K562 (cell line): ENCODE data around the gene TFEB. TPM values are rescaled to one million over a fixed set of nuclear protein-coding genes. Genes with fewer than 3 reads are reported as not detected.

Experiments used
- ATAC-seq: fragments of 200-7000 bp; cut with Tn5 transposase; 3 replicates; pipeline ENCODE4 v1.9.1; 2020; ENCODE audit warnings: moderate library complexity
- BruUV-seq: library from RNA; stranded (reverse); fragments of 400-500 nt; replicated peaks from 2 replicates; lab custom pipeline; 2021; lab: Mats Ljungman, UMichigan
- CTCF ChIA-PET: fragments of 300-600 bp; formaldehyde crosslinking; extraction: SDS; loops from one replicate; lab custom pipeline; 2021; ENCODE audit warnings: low intra/inter-chr PET ratio; lab: Yijun Ruan, JAX
- POLR2A ChIA-PET: fragments of 300-600, 350-650 bp; sonication (Branson Sonifier 250); formaldehyde crosslinking; extraction: SDS; loops from one replicate; lab custom pipeline; 2021; ENCODE audit warnings: antibody characterized with exemption, inconsistent platforms; lab: Yijun Ruan, JAX
- DNase-seq, 4 experiments: peaks; one replicate each; pipeline versions ENCODE4 v3.0.0 to v3.0.0-alpha.2; 2011 to 2018; ENCODE audit warnings: low spot score in 3 of 4, mixed read lengths in 3 of 4; ENCODE audit errors: extremely low read depth in 1 of 4
- FAIRE-seq: peaks from 2 replicates; lab custom pipeline; 2011; peaks lifted over from hg19 to GRCh38; lab: Jason Lieb, UNC
- H2AFZ ChIP-seq: 2 replicates; pipeline ENCODE4 v1.6.0; 2011; ENCODE audit warnings: low read depth, low read length, control low read depth, inconsistent platforms
- H3K27ac ChIP-seq: fragments of 200-600 bp; 3 replicates; pipeline ENCODE4 v1.8.0; 2011; ENCODE audit warnings: low read depth, mild to moderate bottlenecking, control low read depth, inconsistent platforms, low read length, moderate library complexity, mixed read lengths; ENCODE audit errors: extremely low read depth
- H3K27me3 ChIP-seq, 2 experiments: fragments of 300-600 bp in 1 of 2; 2 replicates in 1 of 2; 3 replicates in 1 of 2; pipeline versions ENCODE4 v1.6.0 to v1.8.0; 2011; ENCODE audit warnings: inconsistent platforms in 2 of 2, low read length in 2 of 2, mild to moderate bottlenecking in 1 of 2, mixed read lengths in 1 of 2, moderate library complexity in 1 of 2; ENCODE audit not compliant: control insufficient read depth in 2 of 2, insufficient read depth in 2 of 2
- H3K36me3 ChIP-seq: fragments of 300-600 bp; 3 replicates; pipeline ENCODE4 v1.8.0; 2011; ENCODE audit warnings: mild to moderate bottlenecking, low read length, inconsistent platforms; ENCODE audit not compliant: control insufficient read depth, insufficient read depth
- H3K4me1 ChIP-seq, 2 experiments: fragments of 200-600 bp in 1 of 2; replicated peaks in 1 of 2; 2 replicates in 1 of 2; 3 replicates in 1 of 2; pipeline versions ENCODE4 v1.5.1 to v1.8.0; 2011; ENCODE audit warnings: inconsistent platforms in 2 of 2, low read length in 2 of 2, mild to moderate bottlenecking in 1 of 2, mixed read lengths in 1 of 2, moderate library complexity in 1 of 2; ENCODE audit not compliant: control insufficient read depth in 2 of 2, insufficient read depth in 2 of 2
- H3K4me2 ChIP-seq: 2 replicates; pipeline ENCODE4 v1.6.1; 2011; ENCODE audit warnings: low read length, control low read depth, inconsistent platforms, mixed read lengths; ENCODE audit not compliant: insufficient read depth
- H3K4me3 ChIP-seq: fragments of 200-600 bp; sonication (generic), shearing (Covaris generic); 2 replicates; pipeline ENCODE4 v1.5.1; 2016; ENCODE audit warnings: control low read depth, inconsistent platforms
- H3K79me2 ChIP-seq: fragments of 200-600 bp; 3 replicates; pipeline ENCODE4 v1.8.0; 2011; ENCODE audit warnings: low read length, inconsistent platforms; ENCODE audit not compliant: control insufficient read depth, insufficient read depth
- H3K9ac ChIP-seq, 2 experiments: 2 replicates each; pipeline versions ENCODE4 v1.6.0 to v1.6.1; 2011; ENCODE audit warnings: low read depth in 2 of 2, low read length in 2 of 2, control low read depth in 1 of 2, inconsistent platforms in 1 of 2, mild to moderate bottlenecking in 1 of 2, mixed read lengths in 1 of 2; ENCODE audit not compliant: insufficient read depth in 1 of 2
- H3K9me1 ChIP-seq: one replicate; pipeline ENCODE4 v1.6.0; 2011; ENCODE audit warnings: inconsistent platforms, mild to moderate bottlenecking, low read length, moderate library complexity; ENCODE audit not compliant: control insufficient read depth, insufficient read depth
- H3K9me3 ChIP-seq: replicated peaks from 2 replicates; pipeline ENCODE4 v1.5.1; 2011; ENCODE audit warnings: low read depth, low read length, inconsistent platforms; ENCODE audit not compliant: control insufficient read depth, insufficient read depth
- H4K20me1 ChIP-seq: replicated peaks from 2 replicates; pipeline ENCODE4 v1.6.1; 2011; ENCODE audit warnings: low read length, inconsistent platforms, mixed read lengths; ENCODE audit not compliant: control insufficient read depth, insufficient read depth
- ARHGAP35 ChIP-seq: fragments of 450-650 bp; IDR thresholded peaks from 2 replicates; pipeline ENCODE4 v1.6.1; 2018; ENCODE audit not compliant: partially characterized antibody
- CAMTA2 ChIP-seq: fragments of 250-450 bp; sonication (Bioruptor Pico); conservative IDR thresholded peaks from 2 replicates; pipeline ENCODE4 v1.5.1; 2022
- CBFA2T2 ChIP-seq: fragments of 450-650 bp; conservative IDR thresholded peaks from 2 replicates; pipeline ENCODE4 v1.6.1; 2017; ENCODE audit warnings: mild to moderate bottlenecking
- CBX3 ChIP-seq, 2 experiments: IDR thresholded peaks; 1 replicate in 1 of 2; 2 replicates in 1 of 2; pipeline ENCODE4 v1.6.1; 2012; ENCODE audit warnings: inconsistent platforms in 2 of 2, low read length in 2 of 2, borderline replicate concordance in 1 of 2, control low read depth in 1 of 2
- CTBP1 ChIP-seq: fragments of 450-650 bp; IDR thresholded peaks from 2 replicates; pipeline ENCODE4 v1.6.1; 2016; ENCODE audit warnings: borderline replicate concordance
- EHMT2 ChIP-seq: fragments of 450-650 bp; IDR thresholded peaks from 2 replicates; pipeline ENCODE4 v1.6.1; 2018; ENCODE audit warnings: antibody characterized with exemption
- GATA2 ChIP-seq: sonication (generic); formaldehyde crosslinking; IDR thresholded peaks from 2 replicates; pipeline ENCODE4 v1.4.0; 2020; ENCODE audit warnings: mild to moderate bottlenecking, missing genetic modification reagents
- MTA2 ChIP-seq: fragments of 450-650 bp; IDR thresholded peaks from 2 replicates; pipeline ENCODE4 v1.6.1; 2016; ENCODE audit warnings: low read depth
- MXI1 ChIP-seq: IDR thresholded peaks from 2 replicates; pipeline ENCODE4 v1.6.1; 2011; ENCODE audit warnings: low read depth, mild to moderate bottlenecking, improper control_type of control experiment, low read length
- NRF1 ChIP-seq, 2 experiments: fragments of 450-650 bp; IDR thresholded peaks in 1 of 2; conservative IDR thresholded peaks in 1 of 2; 2 replicates each; pipeline ENCODE4 v1.6.1; 2014; ENCODE audit warnings: mild to moderate bottlenecking in 2 of 2
- POLR2AphosphoS5 ChIP-seq: IDR thresholded peaks from 2 replicates; pipeline ENCODE4 v1.6.1; 2011; ENCODE audit warnings: mild to moderate bottlenecking, low read depth, low read length, moderate library complexity; ENCODE audit not compliant: control insufficient read depth, insufficient read depth
- RAD51 ChIP-seq: fragments of 450-650 bp; IDR thresholded peaks from 2 replicates; pipeline ENCODE4 v1.7.1; 2016; ENCODE audit warnings: low read depth, mild to moderate bottlenecking, borderline replicate concordance
- SLC30A9 ChIP-seq: fragments of 250-450 bp; sonication (Bioruptor Pico); IDR thresholded peaks from 2 replicates; pipeline ENCODE4 v1.8.0; 2022; ENCODE audit warnings: mild to moderate bottlenecking, moderate library complexity
- SNIP1 ChIP-seq: fragments of 450-650 bp; IDR thresholded peaks from 2 replicates; pipeline ENCODE4 v1.7.1; 2017; ENCODE audit warnings: low read depth, mild to moderate bottlenecking
- TCF7 ChIP-seq: sonication (generic); IDR thresholded peaks from 2 replicates; pipeline ENCODE4 v1.6.1; 2016; ENCODE audit warnings: antibody characterized with exemption, borderline replicate concordance
- ZNF175 ChIP-seq: fragments of 200-800 bp; sonication (Bioruptor generic); IDR thresholded peaks from 2 replicates; pipeline ENCODE4 v1.6.1; 2016; ENCODE audit warnings: low read depth, mild to moderate bottlenecking, missing genetic modification characterization, missing compliant biosample characterization
- ZNF253 ChIP-seq: fragments of 250-450 bp; sonication (Bioruptor Pico); conservative IDR thresholded peaks from 2 replicates; pipeline ENCODE4 v1.6.1; 2021; ENCODE audit warnings: mild to moderate bottlenecking
- ZNF3 ChIP-seq: fragments of 250-450 bp; sonication (Bioruptor Pico); IDR thresholded peaks from 2 replicates; pipeline ENCODE4 v1.5.0; 2021; ENCODE audit warnings: mild to moderate bottlenecking, moderate library complexity
- ZNF324 ChIP-seq: fragments of 250-450 bp; sonication (Bioruptor Pico); IDR thresholded peaks from 2 replicates; pipeline ENCODE4 v1.4.0; 2020; ENCODE audit warnings: mild to moderate bottlenecking
- ZNF347 ChIP-seq: fragments of 450-650 bp; formaldehyde crosslinking; IDR thresholded peaks from 2 replicates; pipeline ENCODE4 v1.4.0; 2020; ENCODE audit warnings: low read depth, mild to moderate bottlenecking, moderate library complexity
- ZNF431 ChIP-seq: sonication (generic); formaldehyde crosslinking; IDR thresholded peaks from 2 replicates; pipeline ENCODE4 v1.8.0; 2022; ENCODE audit warnings: mild to moderate bottlenecking, missing genetic modification reagents
- ZNF57 ChIP-seq: fragments of 450-650 bp; formaldehyde crosslinking; IDR thresholded peaks from 2 replicates; pipeline ENCODE4 v1.4.0; 2020; ENCODE audit warnings: mild to moderate bottlenecking, moderate library complexity
- ZNF707 ChIP-seq: fragments of 250-450 bp; sonication (Bioruptor Pico); conservative IDR thresholded peaks from 2 replicates; pipeline ENCODE4 v1.8.0; 2022; ENCODE audit warnings: inconsistent platforms, mild to moderate bottlenecking, moderate library complexity
- ZNF780A ChIP-seq: fragments of 250-450 bp; sonication (Bioruptor Pico); IDR thresholded peaks from 2 replicates; pipeline ENCODE4 v1.5.0; 2021; ENCODE audit warnings: mild to moderate bottlenecking
- ZZZ3 ChIP-seq: fragments of 450-650 bp; IDR thresholded peaks from 2 replicates; pipeline ENCODE4 v1.6.1; 2016; ENCODE audit warnings: antibody characterized with exemption, mild to moderate bottlenecking, moderate library complexity
- WGBS: fragments of 100-300 bp; shearing (Covaris generic); methylation state at CpG from one replicate; pipeline ENCODE4 v1.1.6; 2016; ENCODE audit warnings: low coverage, mixed read lengths; ENCODE audit not compliant: insufficient coverage; ENCODE audit errors: missing lambda C conversion rate; 5-methylcytosine and 5-hydroxymethylcytosine counted together
- in situ Hi-C: fragments of 300-500 bp; cut with MboI; formaldehyde crosslinking; loops from 4 replicates; pipeline ENCODE4 v1.15.0; 2018; ENCODE audit warnings: inconsistent platforms, mixed read lengths
- intact Hi-C: fragments of 100-400 bp; cut with micrococcal nuclease; formaldehyde crosslinking; loops from 2 replicates; pipeline ENCODE4 v1.14.2; 2022
- polyA plus RNA-seq, 8 experiments: library from polyadenylated mRNA; depleted of rRNA in 4 of 8; stranded (reverse) in 5 of 8; unstranded in 3 of 8; fragments of >200 nt; fragmentation: Nextera tagmentation in 2 of 8; fragmentation: Illumina TruSeq in 1 of 8; extraction: Ambion mirVana in 2 of 8; extraction: Trizol in 1 of 8; gene quantifications; 2 replicates each; pipeline versions ENCODE4 v1.2.1 to v1.2.3, GENCODE V29; 2011 to 2014; ENCODE audit warnings: inconsistent platforms in 1 of 8, missing spikeins in 1 of 8
- total RNA-seq, 7 experiments: library from RNA; depleted of rRNA in 6 of 7; stranded (reverse); fragments of >200 nt in 6 of 7; fragmentation: Illumina TruSeq in 2 of 7; extraction: Trizol in 2 of 7; gene quantifications; 2 replicates each; pipeline versions ENCODE4 v1.2.1 to v1.2.3, GENCODE V29; 2011 to 2021; ENCODE audit warnings: low replicate concordance in 1 of 7

Gene TFEB
- total and polyA plus RNA-seq, 9 of the 15 experiments (the other 6 are each of a cell fraction or from before 2014, with no cell fraction given): 0.04 to 4.7 (median 2.0) TPM

GRCh38 chr6:41757271-41757670 lies 21.9 kb upstream of the TFEB start (continued):
- TF ChIP-seq SLC30A9 (CRISPR knock-in tag) (no peak), POLR2AphosphoS5 (no peak), ZNF57 (CRISPR knock-in tag) (no peak), NRF1 (conservative IDR thresholded peaks at IDR 0.05 in 1 of 2, IDR thresholded peaks at IDR 0.05 in 1 of 2) (no peak), ZNF3 (no peak), CBX3 (IDR thresholded peaks at IDR 0.05; ENCODE audit: borderline replicate concordance in 1 of 2, low read length in 2 of 2) (no peak), ZNF347 (CRISPR knock-in tag) (no peak), GATA2 (CRISPR knock-in tag) (no peak), RAD51 (no peak), MXI1 (no peak), CBFA2T2 (no peak)

GRCh38 chr6:41756354-41756753 lies 20.9 kb upstream of the TFEB start:
- Histone ChIP-seq H2AFZ (no peak overlapping the region), H3K27me3 (peaks cover 36 to 50% of the 10 kb centered on the region in 2 experiments), H3K4me2 (no peak overlapping the region), H3K4me1 (peaks cover 0 to 7% of the 10 kb centered on the region in 2 experiments; a peak in 1 of 5 replicates), H3K4me3 (no peak overlapping the region), H3K36me3 (no peaks in the 10 kb centered on the region), H4K20me1 (no peaks in the 10 kb centered on the region), H3K27ac (no peak overlapping the region), H3K9me1 (no peaks in the 10 kb centered on the region), H3K9me3 (no peaks in the 10 kb centered on the region), H3K9ac (no peak overlapping the region; a peak in 1 of 4 replicates), H3K79me2 (no peaks in the 10 kb centered on the region)
- ChIA-PET POLR2A (no interaction called here), CTCF (no interaction called here)
- ATAC-seq (peak; percentile 23), FAIRE-seq (no peak), DNase-seq (no peak)
- in situ Hi-C loops: no loop called here
- intact Hi-C loops: no loop called here
- 10% methylated on average over 13 of the region's 13 CpGs for WGBS
- no TSS peak for BruUV-seq
- TF ChIP-seq ZNF175 (CRISPR knock-in tag) (no peak), MTA2 (no peak), TCF7 (no peak), ZNF780A (no peak), ZNF324 (CRISPR knock-in tag) (no peak), SNIP1 (no peak), CAMTA2 (no peak), ARHGAP35 (no peak), ZZZ3 (no peak), ZNF431 (CRISPR knock-in tag) (no peak), EHMT2 (no peak), ZNF253 (CRISPR knock-in tag) (no peak), ZNF707 (CRISPR knock-in tag) (no peak), CTBP1 (no peak)
